Glomerular visceral epithelial cell (primary cell): ENCODE measurements around the gene FAM20A.
"Not testable (repeated sequence)": the region's sequence is repeated elsewhere in the genome, so short reads cannot be mapped to it uniquely, and the experiment has no call there.

Experiments
- DNase-seq: peaks from one replicate; pipeline ENCODE4 v3.0.0-alpha.2; 2016; ENCODE audit errors: extremely low spot score

Gene FAM20A

DNA sequence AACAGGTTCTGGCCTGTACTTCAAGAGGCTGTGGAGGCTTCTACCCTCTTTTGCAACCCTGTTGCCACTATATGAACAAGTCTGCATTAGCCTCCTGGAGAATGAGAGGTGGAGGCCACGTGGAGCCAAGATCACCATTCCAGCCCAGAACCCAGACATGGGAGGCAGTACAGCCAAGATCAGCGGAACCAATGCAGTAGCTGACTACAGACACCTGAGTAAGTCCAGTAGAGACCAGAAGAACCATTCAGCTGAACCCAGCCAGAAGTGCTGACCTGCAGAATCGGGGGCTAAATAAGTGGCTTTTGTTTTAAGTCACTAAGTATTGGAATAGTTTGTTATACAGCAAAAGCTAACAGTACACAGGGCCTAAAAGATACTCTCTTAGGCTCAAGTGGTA is 12.1 kb downstream of the FAM20A start:
- no peak for DNase-seq

GRCh38 chr17:68588362-68588761 is 12.8 kb downstream of the FAM20A start:
- no peak for DNase-seq

GRCh38 chr17:68587847-68588246 is 13.3 kb downstream of the FAM20A start:
- DNase-seq = no peak

GRCh38 chr17:68587026-68587425 is 14.1 kb downstream of the FAM20A start:
- DNase-seq = no peak

DNA sequence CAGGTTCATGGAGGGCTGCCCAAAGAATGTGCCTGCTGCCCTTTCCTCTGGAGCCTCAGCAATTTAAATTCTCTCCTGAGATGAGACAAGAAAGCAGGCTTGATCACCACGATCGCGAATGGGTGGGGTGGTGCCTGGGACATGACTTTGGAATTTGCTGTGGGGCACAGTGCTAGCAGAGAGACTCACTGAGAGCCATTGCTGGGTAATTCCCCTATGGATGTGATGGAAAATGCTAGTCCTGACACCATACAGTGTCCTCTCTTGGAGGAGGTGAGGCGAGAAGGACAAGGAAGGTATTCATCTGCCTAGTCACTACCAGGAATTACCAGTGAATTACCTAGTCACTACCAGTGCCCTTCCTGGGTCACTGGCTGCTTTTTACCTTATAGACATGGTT is 15.5 kb downstream of the FAM20A start:
- DNase-seq = no peak

GRCh38 chr17:68584581-68585303 is 16.4 kb downstream of the FAM20A start:
- DNase-seq = no peak

GRCh38 chr17:68582867-68583266 is 18.3 kb downstream of the FAM20A start:
- DNase-seq = not testable (repeated sequence)

DNA sequence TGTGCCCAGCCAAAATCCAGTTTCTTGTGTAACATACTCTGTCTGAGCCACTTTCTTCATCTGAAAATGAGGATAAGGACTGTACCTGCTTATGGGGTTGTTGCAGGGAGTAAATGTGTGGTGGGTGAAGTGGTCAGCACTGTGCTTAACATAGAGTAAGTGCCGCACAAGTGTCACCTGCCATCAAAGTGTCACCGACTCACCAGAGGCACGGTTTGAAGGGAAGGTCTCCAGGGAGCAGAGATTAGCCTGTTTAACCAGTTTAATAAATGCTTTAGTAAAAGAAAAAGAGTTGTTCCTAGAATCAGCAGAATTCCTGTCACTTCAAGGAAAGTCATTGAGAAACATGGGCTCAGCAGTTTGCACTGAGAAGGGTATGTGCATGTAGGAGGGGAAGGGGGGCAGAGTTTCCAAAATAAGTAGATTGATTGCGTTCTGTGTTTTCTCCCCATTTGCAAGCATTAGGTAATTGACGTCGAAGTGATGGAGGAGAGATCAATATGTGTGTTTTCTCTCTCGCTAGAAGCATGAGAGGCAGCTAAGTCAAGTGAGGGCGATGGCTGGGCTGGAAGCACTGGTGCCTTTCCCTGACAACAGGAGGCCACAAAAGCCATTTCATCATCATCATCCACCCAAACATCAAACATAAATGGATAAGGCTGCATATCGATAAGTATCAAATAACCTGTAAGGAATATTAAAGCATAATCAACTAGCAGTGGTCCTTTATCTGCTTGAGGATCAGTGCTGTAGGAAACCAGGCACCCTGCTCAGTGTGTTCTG is 19.1 kb downstream of the FAM20A start:
- no peak for DNase-seq

DNA sequence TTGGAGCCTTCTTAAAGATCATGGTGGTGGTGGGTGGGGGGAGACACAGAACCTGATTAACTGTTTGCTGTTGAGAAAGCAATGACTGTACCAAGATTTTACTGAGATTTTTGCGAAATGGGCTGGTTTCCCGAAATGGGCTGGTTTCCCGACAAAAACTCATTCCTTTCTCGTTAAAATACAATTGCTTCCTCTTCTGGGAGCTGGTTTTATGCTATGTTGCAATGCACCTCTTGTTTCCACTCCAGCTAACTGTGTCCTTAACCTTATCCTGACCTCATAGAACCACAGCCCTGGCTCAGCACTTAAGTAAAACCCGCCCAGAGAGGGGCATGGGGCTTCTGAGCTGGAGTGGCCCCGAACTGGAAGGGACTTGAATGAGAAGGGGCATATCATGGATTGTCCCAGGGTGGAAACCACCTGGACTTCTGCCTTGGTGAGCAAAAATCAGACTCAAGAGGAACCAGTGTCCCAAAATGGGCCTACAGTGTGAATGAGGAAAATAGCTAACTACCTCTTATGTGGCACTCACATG is 20.9 kb downstream of the FAM20A start:
- DNase-seq = no peak

DNA sequence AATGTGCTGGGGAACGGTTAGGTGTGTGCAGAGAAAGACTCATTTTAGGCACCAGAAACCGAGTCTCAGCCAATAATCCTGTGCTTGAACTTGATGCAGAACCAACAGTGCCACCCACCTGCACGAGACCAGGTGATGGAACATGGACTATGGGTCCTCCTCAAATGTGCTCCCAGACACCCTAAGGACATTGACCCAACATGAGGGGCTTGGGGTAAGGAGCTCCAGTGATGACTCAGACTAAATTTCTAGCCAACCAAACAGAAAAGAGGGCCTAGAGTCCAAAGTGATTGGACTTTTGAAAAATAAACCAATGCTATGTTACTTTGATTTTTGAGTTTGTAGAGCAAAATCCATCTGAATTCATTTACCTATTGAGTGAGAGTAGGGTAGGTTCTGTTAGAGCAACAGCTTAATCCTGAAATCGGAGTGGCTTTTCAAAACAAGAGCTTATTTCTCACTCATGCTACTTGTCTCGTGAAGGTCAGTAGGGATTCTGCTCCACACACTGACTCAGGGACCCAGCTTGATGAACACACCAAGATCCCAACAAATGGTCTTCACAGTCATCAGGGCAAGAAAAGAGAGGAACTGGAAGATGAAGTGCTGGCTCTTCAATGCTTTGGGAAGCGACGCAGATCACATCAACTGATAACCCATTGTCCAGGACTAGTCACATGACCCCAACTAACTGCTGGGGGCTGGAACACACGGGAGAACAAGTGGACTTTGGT is 21.8 kb downstream of the FAM20A start:
- no peak for DNase-seq

- no peak for DNase-seq
These were observed 22.9 kb downstream of the FAM20A start for GRCh38 chr17:68578236-68578635.

DNA sequence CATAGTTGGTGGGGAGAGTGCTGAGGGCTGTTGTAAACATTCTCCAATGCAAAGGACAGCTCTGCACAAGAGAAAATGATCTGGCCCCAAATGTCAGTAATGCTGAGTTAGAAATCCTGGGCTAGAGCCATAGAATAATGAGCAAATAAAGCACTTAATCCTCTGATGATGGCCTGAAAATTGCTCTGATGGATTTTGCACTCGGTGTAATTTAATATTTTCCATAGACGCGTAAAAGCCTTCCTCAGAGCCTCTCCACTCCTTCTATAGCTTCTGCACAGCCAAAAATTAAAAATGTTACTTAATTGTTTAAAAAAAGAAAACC is 23.7 kb downstream of the FAM20A start:
- DNase-seq = no peak

- no peak for DNase-seq
These were observed 24.2 kb downstream of the FAM20A start for GRCh38 chr17:68576811-68577496.

DNA sequence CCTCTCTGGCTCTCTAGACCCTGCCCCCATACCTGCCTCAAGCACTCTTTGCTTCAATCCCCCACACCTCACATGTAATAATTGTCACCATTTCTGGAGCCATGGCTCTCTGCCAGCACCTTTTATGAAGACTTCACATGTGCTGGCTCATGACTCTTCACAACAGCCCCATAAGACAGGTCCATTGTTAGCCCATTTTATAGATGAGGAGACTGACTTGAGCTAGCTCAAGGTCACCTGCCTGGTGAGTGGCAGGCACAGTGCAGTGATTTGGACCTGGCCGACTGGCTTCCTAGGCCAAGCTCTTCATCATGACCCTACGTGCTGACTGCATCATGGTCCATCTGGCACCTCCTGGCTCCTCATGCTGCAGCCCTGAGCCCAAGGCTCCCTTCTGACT is 25.0 kb downstream of the FAM20A start:
- no peak for DNase-seq

DNA sequence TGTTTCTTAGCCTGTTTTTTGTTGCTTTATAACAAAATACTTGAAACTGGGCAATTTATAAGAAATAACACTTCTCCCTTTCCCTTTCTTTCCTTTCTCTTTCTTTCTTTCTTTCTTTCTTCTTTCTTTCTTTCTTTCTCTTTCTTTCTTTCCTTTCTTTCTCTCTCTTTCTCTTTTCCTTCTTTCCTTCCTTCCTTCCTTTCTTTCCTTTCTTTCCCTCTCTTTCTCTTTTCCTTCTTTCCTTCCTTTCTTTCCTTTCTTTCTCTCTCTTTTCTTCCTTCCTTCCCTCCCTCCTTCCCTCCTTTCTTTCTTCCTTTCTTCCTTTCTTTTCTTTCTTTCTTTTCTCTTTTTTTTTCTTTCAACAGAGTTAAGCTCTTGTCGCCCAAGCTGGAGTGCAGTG is 27.8 kb downstream of the FAM20A start:
- DNase-seq = no peak

DNA sequence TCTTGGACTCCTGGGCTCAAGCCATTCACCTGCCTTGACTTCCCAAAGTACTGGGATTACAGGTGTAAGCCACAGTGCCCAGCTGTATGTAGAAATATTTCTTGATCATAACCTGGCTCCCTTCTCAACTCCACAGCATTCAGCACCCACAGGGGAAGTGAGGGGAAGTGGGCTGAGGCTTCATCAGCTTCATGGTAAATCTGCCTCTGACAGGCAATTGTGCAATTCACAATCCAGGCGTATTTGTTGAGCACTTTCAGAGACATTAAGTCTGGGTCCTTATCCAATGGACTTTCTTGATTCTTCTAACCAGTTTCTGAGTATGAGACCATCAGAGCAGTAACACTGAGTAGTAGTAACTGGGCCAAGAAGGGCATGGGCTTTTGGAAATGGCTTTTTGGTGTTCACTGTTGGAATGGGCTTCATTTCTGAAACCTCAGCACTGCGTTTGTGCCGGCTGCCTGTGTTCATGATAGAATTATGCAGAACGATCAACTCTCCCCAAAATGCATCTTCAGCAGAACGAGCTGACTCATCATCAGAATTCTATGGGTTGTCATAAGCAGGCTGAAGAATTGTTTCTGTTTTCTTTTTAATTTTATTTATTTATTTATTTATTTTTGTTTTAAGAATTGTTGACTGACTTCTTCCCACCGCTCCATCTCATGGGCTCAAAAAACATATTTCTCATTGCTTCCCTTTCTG is 28.9 kb downstream of the FAM20A start:
- no peak for DNase-seq

DNA sequence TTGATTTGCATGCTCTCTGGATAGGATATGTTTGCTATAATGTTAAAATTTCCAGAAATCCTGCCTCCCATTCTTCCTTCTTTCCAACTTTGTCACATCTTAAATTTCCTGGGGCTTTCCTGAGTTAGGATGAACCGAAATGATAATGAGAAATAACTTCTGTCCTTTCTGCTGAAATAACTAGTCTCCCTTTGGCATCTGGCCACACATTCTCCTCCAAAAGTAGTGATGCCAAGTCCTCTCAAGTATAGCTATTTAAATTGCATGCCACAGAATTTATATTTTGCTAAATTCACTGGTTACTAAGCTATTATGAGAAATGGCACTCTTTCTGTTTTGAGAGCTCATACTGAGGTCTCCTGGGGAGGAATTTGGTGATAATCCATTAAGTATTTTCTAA is 30.6 kb downstream of the FAM20A start:
- DNase-seq = no peak

- no peak for DNase-seq
These were observed 31.8 kb downstream of the FAM20A start for GRCh38 chr17:68569346-68569745.

GRCh38 chr17:68568581-68568980 is 32.6 kb downstream of the FAM20A start:
- no peak for DNase-seq

- DNase-seq = no peak
These were observed 33.6 kb downstream of the FAM20A start for GRCh38 chr17:68567581-68567980.

GRCh38 chr17:68567035-68567434 is 34.1 kb downstream of the FAM20A start:
- no peak for DNase-seq

- no peak for DNase-seq
These were observed 34.8 kb downstream of the FAM20A start for GRCh38 chr17:68566442-68566738.
